ENCODE data around the gene NMNAT2.
"Not testable (repeated sequence)": the region's sequence is repeated elsewhere in the genome, so short reads cannot be mapped to it uniquely, and the experiment has no call there.

DNA sequence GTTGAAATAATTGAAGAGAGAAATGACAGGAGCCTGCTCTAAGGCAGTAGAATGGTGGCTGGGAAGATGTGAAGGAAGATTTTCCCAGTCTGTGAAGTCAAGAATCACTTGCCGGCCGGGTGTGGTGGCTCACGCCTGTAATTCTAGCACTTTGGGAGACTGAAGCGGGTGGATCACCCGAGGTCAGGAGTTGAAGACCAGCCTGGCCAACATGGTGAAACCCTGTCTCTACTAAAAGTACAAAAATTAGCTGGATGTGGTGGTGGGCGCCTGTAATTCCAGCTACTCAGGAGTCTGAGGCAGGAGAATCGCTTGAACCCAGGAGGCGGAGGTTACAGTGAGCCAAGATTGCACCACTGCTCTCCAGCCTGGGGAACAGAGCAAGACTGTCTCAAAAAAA lies 177.3 kb downstream of the NMNAT2 start:
- TF ChIP-seq, protein P1, sequence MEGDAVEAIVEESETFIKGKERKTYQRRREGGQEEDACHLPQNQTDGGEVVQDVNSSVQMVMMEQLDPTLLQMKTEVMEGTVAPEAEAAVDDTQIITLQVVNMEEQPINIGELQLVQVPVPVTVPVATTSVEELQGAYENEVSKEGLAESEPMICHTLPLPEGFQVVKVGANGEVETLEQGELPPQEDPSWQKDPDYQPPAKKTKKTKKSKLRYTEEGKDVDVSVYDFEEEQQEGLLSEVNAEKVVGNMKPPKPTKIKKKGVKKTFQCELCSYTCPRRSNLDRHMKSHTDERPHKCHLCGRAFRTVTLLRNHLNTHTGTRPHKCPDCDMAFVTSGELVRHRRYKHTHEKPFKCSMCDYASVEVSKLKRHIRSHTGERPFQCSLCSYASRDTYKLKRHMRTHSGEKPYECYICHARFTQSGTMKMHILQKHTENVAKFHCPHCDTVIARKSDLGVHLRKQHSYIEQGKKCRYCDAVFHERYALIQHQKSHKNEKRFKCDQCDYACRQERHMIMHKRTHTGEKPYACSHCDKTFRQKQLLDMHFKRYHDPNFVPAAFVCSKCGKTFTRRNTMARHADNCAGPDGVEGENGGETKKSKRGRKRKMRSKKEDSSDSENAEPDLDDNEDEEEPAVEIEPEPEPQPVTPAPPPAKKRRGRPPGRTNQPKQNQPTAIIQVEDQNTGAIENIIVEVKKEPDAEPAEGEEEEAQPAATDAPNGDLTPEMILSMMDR (IDR thresholded peaks at IDR 0.05): not testable (repeated sequence)
- TF ChIP-seq EP300, POLR2A (IDR thresholded peaks at IDR 0.05): not testable (repeated sequence)
